GM21360 (cell line): ENCODE measurements around the gene VMP1.
"Not testable (repeated sequence)": the region's sequence is repeated elsewhere in the genome, so short reads cannot be mapped to it uniquely, and the experiment has no call there.

Source experiments
- ATAC-seq: cut with Tn5 transposase; IDR thresholded peaks from one replicate; pipeline ENCODE4 v1.9.1; 2021; ENCODE audit warnings: mild to moderate bottlenecking, moderate library complexity; ENCODE audit not compliant: unreplicated experiment

VMP1 gene

DNA sequence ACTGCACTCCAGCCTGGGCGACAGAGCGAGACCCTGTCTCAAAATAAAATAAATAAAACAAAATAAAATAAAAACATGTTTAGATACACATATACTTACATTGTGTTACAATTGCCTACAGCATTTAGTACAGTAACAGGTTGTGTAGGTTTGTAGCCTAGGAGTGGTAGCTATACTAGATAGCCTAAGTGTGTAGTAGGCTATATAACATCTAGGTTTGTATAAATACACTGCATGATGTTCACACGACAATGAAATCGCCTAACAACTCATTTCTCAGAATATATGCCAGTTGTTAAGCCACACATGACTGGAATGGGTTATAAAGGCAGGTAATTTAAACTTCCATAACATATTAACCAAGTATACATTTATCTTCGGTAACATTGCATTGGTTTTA lies 94.7 kb downstream of the VMP1 start:
- ATAC-seq, result no peak

- no peak for ATAC-seq
Observed at GRCh38 chr17:59804901-59805465, 97.5 kb downstream of the VMP1 start.

DNA sequence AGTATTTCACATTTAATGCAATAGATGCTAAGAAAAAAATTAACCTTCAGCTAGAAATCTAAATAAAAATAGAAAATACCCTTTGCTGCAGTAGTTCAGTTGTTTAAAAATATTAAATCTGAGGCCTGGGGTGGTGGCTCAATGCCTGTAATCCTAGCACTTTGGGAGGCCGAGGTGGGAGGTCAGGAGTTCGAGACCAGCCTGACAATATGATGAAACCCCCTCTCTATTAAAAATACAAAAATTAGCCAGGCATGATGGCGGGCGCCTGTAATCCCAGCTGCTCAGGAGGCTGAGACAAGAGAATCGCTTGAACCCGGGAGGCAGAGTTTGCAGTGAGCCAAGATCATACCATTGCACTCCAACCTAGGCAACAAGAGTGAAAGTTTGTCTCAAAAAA lies 98.9 kb downstream of the VMP1 start:
- not testable (repeated sequence) for ATAC-seq

DNA sequence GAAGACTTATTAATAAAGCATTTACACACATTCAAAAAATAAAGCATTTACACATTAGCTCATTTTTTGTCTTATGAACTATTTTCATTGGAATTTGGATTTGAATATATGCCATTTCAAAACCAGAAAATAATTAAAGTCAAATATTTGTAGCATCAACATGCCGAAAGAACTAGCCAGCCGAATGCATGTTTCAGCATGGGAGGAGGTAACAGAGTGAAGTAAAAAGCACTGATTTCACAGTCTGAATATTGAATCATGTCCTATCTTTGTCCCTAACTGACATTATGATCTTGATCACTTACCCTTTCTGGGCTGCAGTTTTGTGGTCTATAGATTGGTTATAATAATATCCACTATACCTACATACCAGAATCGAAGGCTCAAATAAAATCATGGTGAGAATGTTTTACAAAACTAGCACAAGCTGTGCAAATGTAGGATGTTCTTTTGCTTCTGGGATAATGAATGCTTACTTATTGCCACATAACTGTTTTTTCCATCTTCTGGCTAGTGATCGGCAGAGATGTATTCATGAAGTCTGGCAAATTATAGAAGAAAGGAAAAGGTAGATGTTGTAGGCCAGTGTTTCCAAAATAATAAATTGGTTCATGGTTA lies 100.5 kb downstream of the VMP1 start:
- no peak for ATAC-seq

- ATAC-seq, result no peak
Observed at GRCh38 chr17:59810894-59811153, 103.4 kb downstream of the VMP1 start.

GRCh38 chr17:59811209-59811608 lies 103.8 kb downstream of the VMP1 start:
- ATAC-seq, result no peak

DNA sequence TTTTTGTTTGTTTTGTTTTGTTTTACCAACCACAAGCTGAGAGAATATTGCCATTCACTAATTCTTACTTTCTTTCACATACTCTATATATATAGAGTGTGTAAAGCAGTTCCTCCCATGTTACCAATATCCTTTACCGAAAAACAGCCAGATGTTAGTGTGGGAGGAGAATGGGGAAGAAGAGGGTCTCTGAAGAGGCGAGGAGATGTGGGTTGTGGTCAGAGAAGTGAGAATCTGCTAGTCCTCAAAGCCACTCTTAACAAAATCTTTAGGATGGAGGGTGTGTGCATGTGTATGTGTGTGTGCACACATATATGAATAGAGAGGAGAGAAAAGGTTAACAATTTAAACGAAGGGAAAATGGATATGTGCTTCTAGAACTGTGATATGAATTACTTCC lies 104.7 kb downstream of the VMP1 start:
- no peak for ATAC-seq

GRCh38 chr17:59814276-59814675 lies 106.8 kb downstream of the VMP1 start:
- no peak for ATAC-seq

GRCh38 chr17:59814685-59815084 lies 107.2 kb downstream of the VMP1 start:
- no peak for ATAC-seq

DNA sequence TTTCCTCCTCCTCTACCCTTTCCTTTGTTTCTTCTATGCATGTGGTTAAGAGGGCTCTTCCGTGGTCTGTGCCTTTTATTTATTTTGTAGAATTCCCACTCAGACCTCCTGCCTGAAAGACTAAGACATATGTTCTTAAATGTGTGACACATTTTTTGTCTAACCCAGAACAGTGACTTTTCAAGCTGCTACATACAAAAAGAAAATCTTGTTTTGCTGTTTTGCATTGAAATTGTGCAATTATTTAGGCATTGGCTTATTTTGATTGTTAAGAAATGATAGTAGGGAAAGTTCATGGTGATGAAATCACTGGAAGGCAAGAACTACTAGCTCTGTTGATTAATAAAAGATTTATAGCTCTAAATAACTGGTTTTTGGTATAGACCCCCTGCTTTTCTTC lies 108.5 kb downstream of the VMP1 start:
- ATAC-seq, result no peak

GRCh38 chr17:59825533-59826322 lies 118.3 kb downstream of the VMP1 start:
- ATAC-seq, result no peak

GRCh38 chr17:59826706-59827453 lies 119.4 kb downstream of the VMP1 start:
- ATAC-seq, result no peak

DNA sequence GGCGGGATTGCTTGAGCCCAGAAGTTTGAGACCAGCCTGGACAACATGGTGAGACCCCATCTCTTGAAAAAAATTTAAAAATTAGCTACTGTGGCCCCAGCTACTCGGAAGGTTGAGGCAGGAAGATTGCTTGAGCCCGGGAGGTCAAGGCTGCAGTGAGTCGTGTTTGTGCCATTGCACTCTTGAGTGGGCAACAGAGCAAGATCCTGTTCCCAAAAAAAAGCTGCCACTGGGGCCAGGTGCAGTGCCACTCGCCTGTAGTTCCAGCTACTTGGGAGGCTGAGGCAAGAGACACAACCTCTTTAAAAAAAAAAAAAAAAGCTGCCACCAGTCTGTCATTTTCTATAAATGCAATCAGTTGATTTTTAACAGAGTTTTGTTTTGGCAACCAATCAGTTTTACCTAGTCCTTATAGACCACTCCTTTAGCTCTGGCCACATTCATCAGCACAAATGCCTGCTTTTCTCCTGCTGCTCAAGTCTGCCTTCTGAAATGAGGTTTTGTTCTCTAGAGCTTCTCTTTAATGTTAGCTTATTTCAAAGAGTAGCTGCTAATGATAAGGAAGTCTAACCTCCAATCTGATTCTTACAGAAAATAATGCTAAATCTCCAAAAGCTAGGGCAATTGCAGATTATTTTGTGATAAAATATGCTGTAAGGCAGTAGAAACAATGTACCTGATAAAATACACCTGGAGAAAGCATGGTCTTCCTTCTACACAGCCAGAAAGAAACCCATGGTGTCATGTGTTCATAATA lies 120.4 kb downstream of the VMP1 start:
- ATAC-seq, result no peak

- no peak for ATAC-seq
Observed at GRCh38 chr17:59828478-59828760, 121.0 kb downstream of the VMP1 start.

- not testable (repeated sequence) for ATAC-seq
Observed at GRCh38 chr17:59828819-59829216, 121.4 kb downstream of the VMP1 start.

DNA sequence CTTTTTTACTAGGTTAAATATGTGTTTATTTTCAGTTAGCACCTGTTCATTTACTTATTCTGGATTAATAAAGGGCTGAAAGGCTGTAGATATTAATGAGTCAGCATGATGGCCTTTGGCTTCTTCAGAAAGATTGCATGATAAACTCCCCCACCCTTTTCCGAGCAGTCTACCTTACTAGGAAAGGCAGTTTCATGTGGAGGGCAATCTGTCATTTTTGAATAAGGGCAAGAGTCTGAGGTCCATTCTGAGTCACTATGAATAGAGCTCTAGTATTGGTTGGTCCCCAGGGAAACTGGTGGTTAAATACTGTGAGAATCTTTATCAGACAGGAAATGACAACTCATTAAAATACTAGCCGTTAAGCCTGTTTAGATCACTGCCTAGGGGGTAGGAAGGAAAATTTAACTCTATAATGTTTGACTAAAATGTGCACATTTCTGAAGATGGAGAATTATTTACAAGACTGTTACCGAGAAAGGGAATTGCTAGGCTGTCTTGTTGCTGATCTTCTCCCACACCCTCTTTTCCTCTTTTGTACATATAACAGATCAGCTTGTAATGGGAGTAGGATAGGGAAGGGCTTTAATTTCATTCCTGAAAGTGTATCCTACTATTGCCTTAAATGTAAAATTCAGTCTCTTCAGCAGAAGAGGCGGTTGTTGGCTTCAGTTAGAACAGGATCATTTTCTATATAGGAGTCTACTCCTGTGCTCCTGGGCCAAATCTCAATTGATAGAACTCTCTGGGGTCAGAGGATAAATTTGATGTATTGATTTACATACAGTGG lies 122.0 kb downstream of the VMP1 start:
- ATAC-seq, result peak; percentile 61

DNA sequence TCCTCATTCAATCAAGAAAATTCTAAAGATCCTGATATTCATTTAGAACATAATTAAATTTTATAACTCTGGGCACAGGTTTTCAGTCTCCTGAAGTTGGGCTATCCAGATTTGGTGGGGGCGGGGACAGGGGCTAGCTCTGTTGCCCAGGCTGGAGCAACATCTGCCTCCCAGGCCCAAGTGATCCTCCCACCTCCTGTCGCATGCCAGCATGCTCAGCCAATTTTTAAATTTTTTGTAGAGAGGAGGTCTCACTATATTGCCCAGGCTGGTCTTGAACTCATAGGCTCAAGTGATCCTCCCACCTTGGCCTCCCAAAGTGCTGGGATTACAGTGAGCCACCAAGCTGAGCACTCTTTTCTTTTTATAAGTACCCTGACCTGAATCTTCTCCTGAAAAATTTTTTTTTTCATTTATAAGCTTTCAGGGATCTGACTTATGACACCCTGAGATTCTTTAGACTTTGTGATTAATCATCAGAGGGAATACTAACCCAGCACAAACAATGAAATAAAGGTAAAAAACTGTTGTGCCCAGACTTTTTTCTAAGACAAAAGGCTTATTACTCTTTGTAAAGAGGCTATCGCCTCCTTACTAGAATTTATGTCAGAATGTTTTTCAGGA lies 122.7 kb downstream of the VMP1 start:
- no peak for ATAC-seq

DNA sequence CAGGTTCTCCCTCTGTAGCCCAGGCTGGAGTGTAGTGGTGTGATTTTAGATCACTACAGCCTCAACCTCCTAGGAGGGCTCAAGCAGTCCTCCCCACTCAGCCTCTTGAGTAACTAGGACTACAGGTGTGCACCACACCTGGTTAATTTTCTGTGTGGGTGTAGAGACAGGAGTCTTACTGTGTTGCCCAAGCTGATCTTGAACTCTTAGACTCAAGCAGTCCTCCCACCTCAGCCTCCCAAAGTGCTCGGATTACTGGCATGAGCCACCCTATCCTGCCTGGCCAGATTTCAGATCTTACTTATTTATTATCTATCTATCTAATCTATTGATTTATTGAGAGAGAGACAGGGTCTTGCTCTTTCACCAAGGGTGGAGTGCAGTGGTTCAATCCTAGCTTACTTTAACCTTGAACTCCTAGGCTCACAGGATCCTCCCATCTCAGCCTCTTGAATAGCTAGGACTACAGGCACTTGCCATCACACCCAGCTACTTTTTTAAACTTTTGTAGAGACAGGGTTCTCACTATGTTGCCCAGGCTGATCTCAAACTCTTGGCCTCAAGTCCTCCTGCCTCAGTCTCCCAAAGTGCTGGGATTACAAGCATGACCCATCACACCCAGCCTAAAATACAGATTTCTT lies 123.5 kb downstream of the VMP1 start:
- ATAC-seq, result no peak

DNA sequence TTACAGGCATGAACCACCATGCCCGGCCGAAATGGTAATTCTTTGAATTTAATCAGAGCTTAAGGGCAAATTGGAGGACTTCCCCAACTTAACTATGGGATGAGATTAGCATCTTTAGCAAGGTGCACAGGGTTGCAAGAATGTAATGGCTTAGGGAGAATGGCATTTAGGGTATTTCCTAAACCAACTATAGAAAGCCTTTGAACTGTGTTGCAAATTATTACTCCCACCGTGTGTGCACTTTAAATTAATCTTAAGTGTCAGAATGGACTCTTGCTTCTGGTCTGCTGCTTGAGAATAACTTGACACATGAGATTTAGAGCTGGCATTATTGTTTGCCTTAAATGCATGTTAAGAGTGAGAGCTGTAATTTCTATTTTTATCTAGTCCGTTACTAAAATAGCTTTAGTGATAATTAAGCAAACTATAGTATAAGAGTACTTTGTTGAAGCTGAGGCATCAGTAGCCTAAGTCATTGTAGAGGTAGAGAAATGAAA lies 125.5 kb downstream of the VMP1 start:
- no peak for ATAC-seq
